AG20443 (cell line): ENCODE measurements around the gene TELO2.
A peak's percentile ranks its signal among the peaks of the same experiment; 100 is the strongest.
"Not testable (repeated sequence)": the region's sequence is repeated elsewhere in the genome, so short reads cannot be mapped to it uniquely, and the experiment has no call there.

Experiments
- DNase-seq: peaks from one replicate; pipeline ENCODE4 v3.0.0; 2012; ENCODE audit warnings: low spot score, mixed read lengths

TELO2 gene

DNA sequence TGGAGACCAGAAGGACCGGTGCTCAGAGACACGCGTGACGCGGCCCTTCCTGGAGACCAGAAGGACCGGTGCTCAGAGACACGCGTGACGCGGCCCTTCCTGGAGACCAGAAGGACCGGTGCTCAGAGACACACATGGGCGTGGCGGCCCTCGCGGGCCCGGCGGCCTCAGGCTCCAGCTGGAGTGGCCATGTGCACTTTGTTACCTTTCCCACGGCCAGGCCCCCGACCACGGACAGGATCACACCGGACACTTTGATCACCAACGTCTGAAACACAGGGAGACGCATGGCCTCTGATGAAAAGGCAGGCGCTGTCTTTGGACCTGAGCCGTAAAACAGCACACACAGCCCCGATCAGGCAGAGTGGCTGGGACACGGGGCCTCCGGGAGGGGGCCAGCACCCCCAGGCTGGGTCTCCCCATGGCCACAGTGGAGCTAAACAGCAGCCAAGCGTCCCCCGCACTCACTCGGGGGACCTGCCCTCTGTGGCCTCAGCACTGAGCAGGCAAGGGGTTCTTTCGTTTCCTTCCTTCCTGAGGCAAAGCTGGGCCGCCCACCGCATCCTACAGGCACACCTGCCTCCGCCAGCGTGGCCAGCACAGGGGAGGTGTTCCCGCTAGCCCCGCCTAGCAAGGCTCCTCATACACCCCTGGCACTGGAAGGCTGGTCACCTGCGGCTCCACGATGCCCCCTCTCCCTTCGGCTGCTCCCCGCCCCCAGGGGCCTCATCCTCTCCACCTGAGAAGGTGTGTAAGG lies 35.5 kb upstream of the TELO2 start:
- DNase-seq: no peak

DNA sequence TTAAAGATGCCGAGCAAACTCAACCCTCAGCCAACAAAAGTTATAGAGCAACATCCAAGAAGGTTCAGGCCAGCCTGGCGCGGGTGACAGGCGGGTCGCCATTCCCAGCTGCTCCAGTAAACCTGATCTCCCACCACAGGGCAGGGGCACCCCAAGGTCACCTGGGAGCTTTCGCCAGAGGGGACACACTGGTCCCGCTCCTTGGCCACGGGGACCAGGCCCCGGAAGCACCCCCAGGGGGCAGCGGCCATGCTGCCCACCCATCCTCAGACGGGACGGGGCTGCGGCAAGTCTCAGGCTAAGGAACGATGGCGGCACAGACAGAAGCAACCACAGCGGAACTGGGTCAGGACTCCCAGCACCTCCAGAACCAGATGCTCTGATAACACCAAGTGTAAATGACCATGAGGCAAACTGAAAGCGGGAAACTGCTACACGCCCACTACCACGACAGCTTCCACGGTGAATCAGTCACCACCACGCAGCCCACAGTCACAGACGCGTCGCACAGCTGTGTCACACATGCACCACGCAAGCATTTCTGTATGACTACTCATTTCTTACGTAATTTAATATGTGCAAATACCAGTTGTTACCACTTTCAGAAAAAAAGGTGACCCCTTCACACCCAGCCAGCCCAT lies 34.7 kb upstream of the TELO2 start:
- DNase-seq: no peak

DNA sequence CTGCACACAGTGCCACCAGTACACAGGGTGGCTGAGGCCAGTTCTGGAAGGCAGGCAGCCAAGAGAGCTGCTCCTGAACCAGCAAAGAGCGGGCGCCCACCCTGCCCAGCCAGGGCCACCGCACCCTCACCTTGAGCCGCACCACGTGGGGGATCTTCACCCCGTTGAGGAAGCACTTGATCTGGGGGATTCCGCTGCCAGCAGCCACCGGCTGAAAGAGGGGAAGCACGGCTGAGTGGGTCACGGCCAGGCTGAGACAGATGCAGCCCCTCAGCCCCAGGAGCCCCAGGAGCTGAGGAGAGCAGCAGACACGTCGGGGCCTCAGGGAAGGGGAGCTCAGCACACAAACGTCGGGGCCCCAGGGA lies 34.2 kb upstream of the TELO2 start:
- no peak for DNase-seq

DNA sequence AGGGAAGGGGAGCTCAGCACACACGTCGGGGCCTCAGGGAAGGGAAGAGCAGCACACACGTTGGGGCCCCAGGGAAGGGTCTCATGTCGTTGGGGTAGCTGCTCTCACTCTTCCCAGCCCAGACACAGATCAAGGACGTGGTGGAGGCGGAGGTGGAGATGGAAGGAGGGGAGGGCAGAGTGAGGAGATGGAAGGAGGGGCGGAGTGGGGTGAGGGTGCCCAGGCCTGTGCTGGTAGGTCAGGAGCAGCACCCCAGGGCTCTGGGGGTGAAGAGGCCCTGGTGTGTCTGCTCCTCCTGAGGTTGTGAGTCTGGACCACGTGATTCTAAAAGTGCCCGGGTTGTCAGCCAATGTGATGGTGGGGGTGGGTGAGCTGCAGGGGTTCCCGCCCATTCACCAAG lies 33.2 kb upstream of the TELO2 start:
- no peak for DNase-seq

DNA sequence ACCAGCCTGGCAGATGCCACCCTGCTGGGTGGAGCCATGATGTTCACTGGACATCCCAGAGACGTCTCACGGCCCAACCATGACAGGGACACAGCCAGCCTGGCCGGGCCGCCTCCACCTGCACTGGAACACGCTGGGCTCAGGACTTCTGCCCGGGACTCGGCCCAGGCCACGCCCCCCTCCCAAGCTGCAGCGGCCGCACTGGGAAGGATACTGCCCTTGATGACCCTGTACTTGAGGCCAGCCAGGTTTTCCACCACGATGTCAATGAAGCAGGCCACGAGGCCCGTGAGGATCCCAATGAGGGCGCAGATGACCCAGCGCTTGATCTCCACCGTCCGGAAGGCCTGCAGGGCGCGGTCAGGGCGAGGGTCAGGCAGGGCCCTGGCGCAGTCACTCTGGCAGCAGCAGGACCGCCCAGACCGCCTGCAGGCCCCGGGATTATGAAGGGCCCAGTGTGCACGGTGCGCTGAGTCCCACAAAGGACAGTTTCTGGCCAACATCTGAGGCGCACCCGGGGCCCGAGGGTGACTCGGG lies 32.5 kb upstream of the TELO2 start:
- DNase-seq: no peak

DNA sequence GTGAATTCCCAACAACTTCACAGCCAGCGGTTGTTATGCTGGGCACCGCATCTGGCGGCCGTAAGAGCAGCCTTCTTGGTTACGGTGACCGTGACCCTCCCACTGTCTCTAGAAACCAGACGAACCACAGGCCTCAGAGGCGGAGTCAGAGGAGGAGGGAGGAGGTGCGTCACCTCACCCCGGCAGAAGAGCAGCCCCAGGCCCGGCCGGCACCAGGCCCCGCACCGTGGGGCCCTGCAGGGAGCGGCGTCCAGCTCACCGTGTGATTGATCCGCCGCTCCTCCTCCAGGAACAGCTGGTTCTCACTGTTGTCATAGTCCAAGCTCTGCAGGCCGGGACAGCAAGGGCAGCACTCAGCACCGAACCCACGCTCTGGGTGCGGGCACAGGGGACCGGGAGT lies 32.0 kb upstream of the TELO2 start:
- no peak for DNase-seq

DNA sequence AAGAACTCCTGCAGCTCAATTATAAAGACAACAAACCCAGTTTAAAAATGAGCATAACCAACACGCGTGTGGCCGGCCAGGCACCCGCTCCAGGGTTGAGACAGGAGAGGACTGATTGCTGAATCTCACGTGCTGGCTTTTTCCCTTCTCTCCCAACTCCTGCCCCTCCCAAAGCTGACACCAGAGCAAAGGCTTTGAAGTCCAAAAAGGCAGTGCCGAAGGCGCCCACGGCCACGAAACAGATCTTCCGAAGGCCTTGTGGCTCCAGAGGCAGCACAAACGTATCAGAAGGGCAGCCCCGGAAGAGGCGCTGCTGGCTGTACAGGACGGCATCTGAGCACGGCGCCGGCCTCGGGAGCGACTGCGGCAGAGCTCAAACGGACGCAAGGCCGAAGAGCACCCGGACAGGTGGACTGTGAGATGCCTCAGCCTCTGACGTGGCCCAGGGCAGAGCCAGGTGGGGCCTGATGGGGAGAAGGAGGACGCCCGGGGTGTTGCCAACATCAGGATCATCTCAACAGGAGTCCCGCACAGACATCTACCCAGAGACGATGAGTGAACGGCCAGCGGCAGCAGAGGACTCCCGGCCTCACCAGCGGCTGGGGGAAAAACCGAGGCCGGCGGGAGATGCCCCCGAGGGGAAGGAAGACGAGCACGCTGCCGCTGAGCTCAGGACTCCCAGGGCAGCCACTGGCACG lies 28.8 kb upstream of the TELO2 start:
- DNase-seq: no peak

DNA sequence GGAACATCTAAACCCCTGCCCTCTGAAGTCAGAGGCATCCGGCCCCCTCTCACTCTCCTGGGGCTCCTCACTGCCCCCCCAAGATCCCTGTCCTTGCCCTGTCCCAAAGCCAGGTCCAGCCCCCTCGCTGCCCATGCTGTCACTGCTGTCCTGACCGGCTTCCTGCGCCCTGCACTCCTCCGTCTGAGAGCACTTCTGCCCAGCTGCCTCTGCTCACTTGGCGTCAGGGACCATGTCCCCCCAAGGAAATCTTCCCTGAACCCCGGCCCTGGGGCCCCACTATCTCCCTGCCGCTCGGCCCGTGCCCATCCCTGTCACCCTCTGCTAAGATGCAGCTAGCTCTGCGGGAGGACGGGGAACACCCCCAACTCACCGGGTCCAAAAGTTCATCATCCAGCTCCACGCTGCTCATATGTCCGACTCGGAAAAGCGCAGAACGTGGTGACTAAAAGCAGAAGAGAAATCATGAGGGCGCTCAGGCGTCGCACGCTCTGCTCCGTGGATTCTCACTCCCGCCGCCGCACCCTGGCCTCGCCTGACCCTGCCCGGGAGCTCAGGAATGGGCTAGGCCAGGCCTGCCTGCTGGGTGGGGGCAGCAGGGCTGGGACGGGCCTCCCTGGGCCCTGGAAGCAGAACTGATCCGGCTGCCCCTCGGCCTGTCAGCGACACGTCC lies 28.1 kb upstream of the TELO2 start:
- DNase-seq: no peak

DNA sequence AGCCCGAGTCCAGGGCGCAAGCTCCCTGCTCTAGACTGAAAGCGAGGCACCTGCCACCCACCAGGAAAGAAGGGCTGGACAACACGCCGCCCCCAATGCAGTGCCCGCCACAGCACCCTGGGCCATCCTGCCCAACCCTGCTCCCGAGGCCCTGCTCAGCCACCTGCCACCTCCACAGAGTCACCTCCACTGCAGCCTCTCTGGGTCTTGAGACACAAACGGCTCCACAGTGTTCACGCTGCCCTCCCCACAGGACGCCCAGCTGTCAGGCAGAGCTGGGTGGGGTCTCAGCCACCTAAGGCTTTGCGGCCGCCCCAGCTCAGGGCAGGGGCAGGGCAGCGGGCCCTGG lies 27.6 kb upstream of the TELO2 start:
- no peak for DNase-seq

DNA sequence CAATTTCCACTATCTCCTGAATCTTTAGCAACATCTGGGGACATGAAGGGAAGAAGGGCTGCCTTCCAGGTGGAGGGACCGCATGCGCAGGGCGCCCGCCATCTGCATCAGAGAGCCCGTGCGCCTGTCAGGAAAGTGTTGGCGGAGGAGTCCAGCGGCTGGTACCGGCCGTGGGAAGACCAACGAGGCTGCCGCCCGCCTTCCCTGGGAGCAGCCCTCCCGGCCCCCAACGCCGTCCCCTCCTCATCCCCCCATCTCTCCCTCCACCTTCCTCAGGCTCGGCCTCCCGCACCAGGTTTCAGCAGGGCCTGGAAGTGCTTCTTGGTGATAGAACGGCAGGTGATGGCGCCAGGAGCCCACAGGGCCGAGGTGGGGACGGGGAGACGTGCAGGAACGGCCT lies 27.1 kb upstream of the TELO2 start:
- DNase-seq: no peak

DNA sequence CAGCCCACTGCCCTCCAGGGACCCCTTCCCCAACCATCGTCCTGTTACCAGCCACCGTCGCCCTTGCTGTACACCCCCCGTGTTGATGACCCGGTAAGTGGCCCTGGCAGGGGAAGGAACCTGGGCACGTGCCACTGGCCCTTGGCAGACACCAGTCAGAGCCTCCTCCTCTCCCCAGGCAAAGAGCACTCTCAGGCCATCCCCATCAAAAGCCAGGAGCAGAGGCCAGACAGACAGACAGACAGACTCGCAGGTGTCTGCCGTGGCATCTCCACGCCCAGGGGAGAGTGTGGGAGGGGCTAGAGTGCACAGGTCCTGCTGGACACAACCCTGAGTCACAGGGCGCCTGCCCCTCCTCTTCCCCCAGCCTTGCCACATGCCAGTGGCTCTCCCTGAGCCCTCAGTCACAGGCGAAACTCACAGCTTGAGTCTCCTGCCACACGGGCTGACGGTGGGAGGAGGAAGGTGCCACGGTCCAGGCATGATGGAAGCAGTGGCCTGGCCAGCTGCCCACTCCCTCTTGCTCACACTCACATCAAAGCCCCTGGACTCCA lies 26.1 kb upstream of the TELO2 start:
- DNase-seq: no peak

DNA sequence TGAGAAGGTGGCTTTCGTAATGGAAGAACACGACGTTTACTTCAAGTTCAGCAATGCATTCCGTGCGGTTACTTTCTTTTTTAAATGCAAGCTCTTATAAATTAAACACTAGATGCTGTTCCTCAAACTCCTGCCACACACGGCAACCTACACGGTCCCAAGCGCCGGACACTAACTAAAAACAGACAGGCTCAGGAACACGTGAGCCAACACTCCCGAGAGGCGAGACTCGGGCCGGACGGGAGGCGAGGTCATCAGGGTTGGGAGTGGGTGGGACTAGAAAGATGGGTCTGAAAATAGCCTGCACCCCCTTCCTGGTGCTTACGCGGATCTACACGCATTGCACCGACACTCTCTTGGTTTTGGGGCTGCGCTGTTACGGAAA lies 24.7 kb upstream of the TELO2 start:
- no peak for DNase-seq

DNA sequence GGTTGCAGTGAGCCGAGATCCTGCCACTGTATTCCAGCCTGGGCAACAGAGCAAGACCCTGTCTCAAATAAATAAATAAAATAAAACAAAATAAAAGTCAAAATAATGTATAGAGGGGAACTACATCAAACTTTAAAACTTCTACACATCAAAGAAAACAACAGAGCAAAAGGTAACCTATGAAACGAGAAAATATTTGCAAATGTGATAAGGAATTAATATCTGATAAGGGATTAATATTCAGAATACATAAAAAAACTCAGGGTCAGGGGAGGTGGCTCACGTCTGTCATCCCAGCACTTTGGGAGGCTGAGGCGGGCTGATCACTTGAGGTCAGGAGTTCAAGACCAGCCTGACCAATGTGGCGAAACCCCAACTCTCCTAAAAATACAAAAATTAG lies 24.0 kb upstream of the TELO2 start:
- DNase-seq: not testable (repeated sequence)

DNA sequence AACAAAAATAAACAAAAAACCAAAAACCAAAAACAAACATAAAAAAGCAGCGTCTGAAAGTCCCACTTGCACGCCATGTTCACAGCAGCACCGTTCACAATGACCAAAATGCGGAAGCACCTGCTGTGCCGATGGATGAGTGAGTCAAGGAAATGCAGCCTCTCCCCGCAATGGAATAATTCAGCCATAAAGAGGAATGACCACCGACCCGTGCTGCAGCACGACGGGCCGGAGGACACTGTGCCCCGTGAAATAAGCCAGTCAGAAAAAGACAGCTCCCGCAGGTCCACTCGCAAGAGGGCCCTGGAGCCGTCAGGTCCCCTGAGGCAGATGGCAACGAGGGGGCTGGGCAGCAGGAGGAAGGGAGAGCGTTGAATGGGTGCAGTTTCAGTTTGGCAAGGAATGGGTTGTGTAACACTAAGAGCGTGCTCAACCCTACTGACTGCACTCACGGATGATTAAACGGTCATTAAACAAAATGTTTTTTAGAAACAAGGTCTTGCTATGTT lies 23.4 kb upstream of the TELO2 start:
- DNase-seq: no peak

DNA sequence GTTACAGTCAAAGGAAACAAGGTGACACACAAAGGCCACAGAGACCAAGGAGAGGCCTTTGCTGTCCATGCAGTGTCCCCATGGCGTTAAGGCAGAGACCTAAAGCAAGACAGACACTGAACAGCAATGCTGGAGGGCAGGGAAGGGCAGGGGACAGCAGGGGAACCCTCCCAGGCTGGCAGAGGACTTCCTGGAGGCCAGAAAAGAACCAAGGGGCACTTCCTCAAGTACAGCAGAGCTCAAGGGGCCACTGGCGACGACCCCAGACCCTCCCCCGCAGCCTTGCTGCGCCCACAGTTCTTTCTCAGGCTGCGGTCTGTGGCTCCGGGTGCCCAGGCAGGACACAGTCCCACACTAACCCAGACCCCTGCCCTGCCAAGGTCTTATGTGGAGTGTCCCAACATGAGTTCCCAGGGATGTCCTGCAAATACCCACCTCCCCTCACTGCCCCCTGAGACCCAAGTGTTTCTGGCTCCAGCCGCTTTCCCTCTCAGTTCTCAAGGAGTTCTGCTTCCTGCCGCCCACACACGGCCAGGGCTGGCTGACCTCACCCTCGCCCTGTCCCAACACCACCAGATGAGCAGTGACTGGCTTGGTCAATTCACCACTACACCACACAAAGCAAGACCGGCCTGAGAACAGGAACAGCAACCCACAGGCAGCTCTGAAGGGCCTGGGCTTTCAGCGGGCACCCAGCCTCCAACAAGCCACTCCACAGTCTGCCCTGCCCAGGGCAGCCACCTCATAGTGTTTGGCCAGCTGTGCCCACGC lies 22.5 kb upstream of the TELO2 start:
- DNase-seq: peak; percentile 52

DNA sequence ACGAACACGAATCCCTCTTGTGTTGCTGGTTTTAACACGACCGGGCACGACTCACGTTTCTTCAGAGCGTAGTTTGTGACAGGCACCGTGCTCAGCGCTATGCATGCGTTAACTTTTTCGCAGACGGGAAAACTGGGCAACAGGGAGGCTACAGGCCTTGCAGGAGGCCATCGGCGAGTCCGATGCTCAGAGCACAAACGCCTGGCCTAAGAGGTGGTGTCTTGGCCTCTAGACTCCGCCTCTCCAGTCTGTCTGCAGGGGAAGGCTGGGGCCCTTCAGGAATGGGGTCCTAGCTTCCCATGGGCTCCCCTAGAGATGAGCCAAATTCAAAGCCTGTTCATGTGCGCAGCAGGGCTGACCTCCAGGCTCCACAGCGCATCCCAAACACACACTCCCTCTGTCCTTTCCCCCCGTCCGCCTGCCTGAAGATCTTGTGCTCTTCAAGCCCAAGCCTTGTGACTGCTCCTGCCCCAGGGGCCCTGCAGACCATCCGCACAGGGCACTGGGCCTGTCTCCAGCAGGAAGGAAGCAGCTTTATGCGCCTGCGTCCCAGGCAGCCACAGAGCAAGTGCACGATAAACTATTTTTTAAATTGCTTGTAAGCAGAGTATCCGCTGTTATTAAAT lies 21.5 kb upstream of the TELO2 start:
- no peak for DNase-seq

DNA sequence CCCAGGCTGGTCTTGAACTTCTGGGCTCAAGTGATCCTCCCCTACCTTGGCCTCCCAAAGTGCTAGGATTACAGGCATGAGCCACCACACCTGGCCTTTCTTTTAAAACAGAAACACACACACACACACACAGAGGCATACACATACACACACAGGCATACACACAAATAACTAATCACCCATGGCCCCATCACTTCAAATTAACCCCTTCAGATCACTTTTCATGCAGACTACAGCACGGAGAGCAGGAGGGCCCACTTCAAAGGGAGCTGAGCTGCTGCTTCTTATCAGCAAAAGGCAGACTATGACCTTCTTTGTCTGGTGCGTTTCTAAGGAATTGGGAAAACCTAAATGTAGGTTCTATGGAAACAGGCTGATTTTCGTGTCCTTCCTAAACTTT lies 20.2 kb upstream of the TELO2 start:
- DNase-seq: no peak

DNA sequence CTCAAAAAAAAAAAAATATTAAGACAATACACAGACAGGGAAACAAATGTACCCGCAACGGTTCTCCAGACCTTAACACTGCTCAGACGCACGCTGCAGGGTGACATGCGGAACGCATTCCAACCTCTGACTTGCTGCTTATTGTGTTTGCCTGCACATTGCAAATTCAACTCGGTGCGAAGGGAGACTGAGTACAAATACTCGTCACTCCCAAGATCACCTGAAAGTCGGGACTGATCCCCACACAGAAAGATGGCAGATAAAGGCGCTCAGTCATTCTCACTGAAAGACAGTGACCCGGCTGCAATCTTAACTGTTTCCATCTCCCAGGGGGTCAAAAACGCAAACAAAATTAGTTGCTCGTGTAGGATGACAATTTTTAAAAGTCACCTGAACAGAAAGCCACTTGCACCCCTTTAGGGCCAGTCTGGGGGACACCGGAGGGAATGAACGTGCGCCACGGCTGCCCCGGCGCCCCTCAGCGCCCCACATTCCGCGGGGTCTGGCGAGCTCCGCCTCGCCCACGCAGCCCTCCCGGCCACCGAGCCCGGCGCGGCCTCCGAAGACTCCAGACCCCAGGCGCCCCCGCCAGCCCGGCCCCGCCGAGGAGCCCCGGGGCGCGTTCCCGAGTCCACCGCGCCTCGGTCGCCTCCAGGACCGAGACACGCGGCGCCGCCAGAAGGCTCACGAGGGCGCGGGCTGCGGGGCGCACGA lies 18.9 kb upstream of the TELO2 start:
- peak; percentile 50 for DNase-seq

DNA sequence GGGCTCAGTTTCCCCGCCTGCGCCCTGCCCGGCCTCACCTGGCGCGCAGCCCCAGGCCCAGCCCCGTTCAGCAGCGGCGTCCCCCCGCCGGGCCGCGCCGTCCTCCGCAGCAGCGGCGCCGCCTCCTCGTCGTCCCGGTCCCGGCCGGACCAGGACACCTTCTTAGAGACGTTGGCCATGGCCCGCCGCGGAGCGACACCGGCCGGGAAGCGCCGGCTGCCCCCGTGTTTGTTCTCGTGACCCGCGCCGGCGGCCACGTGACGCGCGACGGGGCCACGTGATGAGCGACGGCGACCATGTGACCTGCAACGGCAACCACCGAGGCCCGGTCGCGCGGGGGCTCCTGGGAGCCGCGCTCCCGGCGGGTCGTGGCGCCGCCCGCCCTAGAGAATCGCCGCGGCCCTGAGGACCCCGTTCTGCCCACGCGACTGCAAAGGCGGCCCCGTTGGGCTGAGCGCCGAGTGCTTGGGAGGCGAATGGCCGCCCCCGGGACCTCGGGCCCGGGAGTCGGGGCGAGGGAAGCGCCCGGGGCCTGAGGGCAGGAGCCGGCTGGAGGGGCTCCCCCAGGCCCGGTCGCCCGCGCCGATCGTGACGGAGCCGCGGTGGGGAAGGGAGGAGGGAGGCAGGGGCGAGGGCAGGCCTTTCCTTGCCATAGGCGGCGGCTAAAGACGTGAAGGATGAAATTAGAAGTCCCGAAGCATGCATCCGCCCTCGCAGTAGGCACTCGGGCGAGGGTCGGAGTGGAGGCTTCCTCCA lies 18.2 kb upstream of the TELO2 start, which contains the start of gene CLCN7:
CLCN7 (minus strand) TSS at position 233 of the 756 bp plus-strand sequence; CDS start at position 179, 54 bp downstream.
- peak; percentile 99 for DNase-seq
